ENCODE measurements around the gene ADGRG3.

The ADGRG3 gene

GRCh38 chr16:57622361-57623250 lies 45.5 kb upstream of the ADGRG3 start:
- CTCF ChIA-PET: interaction anchor here (0.7 to 1.0 kb wide), 2 partner anchors 15 to 17 kb away, joined by 3 read pairs; no protein-coding TSS in a partner anchor

DNA sequence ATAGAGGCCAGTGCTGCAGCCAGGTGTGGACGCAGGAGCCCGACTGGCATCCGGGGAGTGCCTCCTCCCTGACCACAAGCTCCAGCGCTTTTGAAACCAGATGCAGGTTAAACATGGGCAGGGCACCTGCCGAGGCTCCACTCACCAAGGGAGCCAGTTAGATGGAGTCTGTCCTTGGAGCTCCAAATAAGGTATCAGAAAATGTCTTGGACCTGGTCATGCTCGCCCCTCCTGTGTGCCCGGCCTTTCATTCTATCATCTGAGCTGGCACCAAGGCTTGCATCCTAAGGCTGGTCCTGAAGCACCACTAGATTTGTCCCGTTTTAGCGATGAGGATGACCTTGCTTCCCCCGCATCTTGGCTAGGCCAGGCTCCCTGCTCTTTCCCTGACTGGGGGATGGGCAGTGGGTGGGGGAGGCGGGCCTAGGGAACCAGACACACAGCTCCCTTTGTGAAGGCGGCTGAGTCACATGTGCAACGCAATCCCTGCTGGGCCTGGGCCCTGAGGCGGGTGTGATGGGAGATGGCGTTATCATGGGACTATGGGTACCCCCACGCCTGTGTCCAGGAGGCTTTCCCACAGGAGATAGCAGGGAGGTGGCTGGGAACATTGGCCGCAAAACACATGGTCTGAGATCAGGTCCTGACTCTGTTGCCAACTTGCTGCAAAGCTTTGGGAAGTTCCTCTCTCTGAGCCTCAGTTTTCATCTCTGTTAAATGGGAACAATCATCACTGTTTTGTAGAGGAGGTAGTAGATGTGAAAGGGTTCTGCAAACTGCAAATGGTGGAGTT lies 44.7 kb upstream of the ADGRG3 start:
- no peak for TF ChIP-seq CTBP1 (IDR thresholded peaks at IDR 0.05; ENCODE audit: borderline replicate concordance)
- no peak for TF ChIP-seq HDGF (IDR thresholded peaks at IDR 0.05; ENCODE audit: borderline replicate concordance)
- no peak for TF ChIP-seq LEF1 (IDR thresholded peaks at IDR 0.05; ENCODE audit: borderline replicate concordance)
- no peak for TF ChIP-seq FOXK2 (IDR thresholded peaks at IDR 0.05)
- no peak for TF ChIP-seq TARDBP (IDR thresholded peaks at IDR 0.05)
- no peak for TF ChIP-seq SP1 (IDR thresholded peaks at IDR 0.05)
- no peak for TF ChIP-seq L3MBTL2 (conservative IDR thresholded peaks at IDR 0.05)
- no peak for TF ChIP-seq ZNF384 (IDR thresholded peaks at IDR 0.05)
- no peak for TF ChIP-seq PKNOX1 (IDR thresholded peaks at IDR 0.05)
- no peak for TF ChIP-seq SUZ12 (IDR thresholded peaks at IDR 0.05)
- TF ChIP-seq BHLHE40 (IDR thresholded peaks at IDR 0.05; ENCODE audit: borderline replicate concordance): no peak
- no peak for TF ChIP-seq FOXM1 (IDR thresholded peaks at IDR 0.05; ENCODE audit: borderline replicate concordance)
- CTCF ChIA-PET: interaction anchor here (1.0 to 1.2 kb wide), 2 partner anchors 16 to 32 kb away, joined by 3 read pairs; no protein-coding TSS in a partner anchor
- POLR2A ChIA-PET: interaction anchor here (1.2 kb wide), 1 partner anchor 12 kb away, joined by 3 read pairs; no protein-coding TSS in a partner anchor
- DNase-seq (ENCODE audit: extremely low spot score): no peak

More at GRCh38 chr16:57622361-57623250, 45.5 kb upstream of the ADGRG3 start:
- POLR2A ChIA-PET: no interaction called here
- no peak for DNase-seq (ENCODE audit: extremely low spot score)
- no peak for TF ChIP-seq L3MBTL2 (conservative IDR thresholded peaks at IDR 0.05)
- no peak for TF ChIP-seq FOXM1 (IDR thresholded peaks at IDR 0.05; ENCODE audit: borderline replicate concordance)
- no peak for TF ChIP-seq CTBP1 (IDR thresholded peaks at IDR 0.05; ENCODE audit: borderline replicate concordance)
- no peak for TF ChIP-seq FOXA1 (IDR thresholded peaks at IDR 0.05)

DNA sequence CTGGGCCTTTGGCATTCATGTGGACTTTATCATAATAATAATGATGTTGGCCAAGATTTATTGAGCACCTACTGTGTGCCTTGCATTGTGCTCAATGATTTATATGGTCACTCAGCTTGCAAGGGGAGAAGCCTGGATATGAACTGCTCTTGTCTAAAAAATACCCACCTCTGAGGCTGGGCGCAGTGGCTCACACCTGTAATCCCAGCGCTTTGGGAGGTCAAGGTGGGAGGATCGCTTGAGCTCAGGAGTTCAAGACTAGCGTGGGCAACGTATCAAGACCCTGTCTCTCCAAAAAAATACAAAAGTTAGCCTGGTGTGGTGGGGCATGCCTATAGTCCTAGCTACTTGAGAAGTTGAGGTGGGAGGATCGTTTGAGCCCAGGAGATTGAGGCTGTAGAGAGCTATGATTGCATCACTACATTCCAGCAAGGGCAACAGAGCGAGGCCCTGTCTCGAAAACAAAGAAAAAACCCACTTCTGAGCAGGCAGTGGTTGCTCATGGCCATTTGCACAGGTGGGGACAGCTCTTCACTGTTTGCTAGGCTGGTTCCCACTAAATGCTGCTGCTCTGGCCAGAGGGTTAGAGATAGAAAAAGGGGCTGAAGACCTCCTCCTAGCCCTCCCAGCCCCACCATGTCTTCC lies 43.9 kb upstream of the ADGRG3 start:
- DNase-seq (ENCODE audit: extremely low spot score): no peak
- ChIA-PET POLR2A (interaction anchor here (1.2 kb wide), 1 partner anchor 11 kb away, joined by 3 read pairs; no protein-coding TSS in a partner anchor), CTCF (interaction anchor here (1.0 to 1.2 kb wide), 2 partner anchors 15 to 33 kb away, joined by 3 read pairs; no protein-coding TSS in a partner anchor)
- no peak for TF ChIP-seq SP1 (IDR thresholded peaks at IDR 0.05)
- TF ChIP-seq ARNT (IDR thresholded peaks at IDR 0.05): no peak
- no peak for TF ChIP-seq BHLHE40 (IDR thresholded peaks at IDR 0.05; ENCODE audit: borderline replicate concordance)
- TF ChIP-seq PKNOX1 (IDR thresholded peaks at IDR 0.05): no peak
- no peak for TF ChIP-seq NFRKB (IDR thresholded peaks at IDR 0.05)
- TF ChIP-seq FOXM1 (IDR thresholded peaks at IDR 0.05; ENCODE audit: borderline replicate concordance): no peak
- TF ChIP-seq FOXA1 (IDR thresholded peaks at IDR 0.05): no peak
- TF ChIP-seq ELF4 (IDR thresholded peaks at IDR 0.05): no peak
- TF ChIP-seq CTBP1 (IDR thresholded peaks at IDR 0.05; ENCODE audit: borderline replicate concordance): no peak
- no peak for TF ChIP-seq SUZ12 (IDR thresholded peaks at IDR 0.05)
- TF ChIP-seq L3MBTL2 (conservative IDR thresholded peaks at IDR 0.05): no peak
- TF ChIP-seq ZNF384 (IDR thresholded peaks at IDR 0.05): no peak
- TF ChIP-seq HDGF (IDR thresholded peaks at IDR 0.05; ENCODE audit: borderline replicate concordance): no peak
- no peak for TF ChIP-seq TARDBP (IDR thresholded peaks at IDR 0.05)
- no peak for TF ChIP-seq LEF1 (IDR thresholded peaks at IDR 0.05; ENCODE audit: borderline replicate concordance)
- no peak for TF ChIP-seq FOXK2 (IDR thresholded peaks at IDR 0.05)

DNA sequence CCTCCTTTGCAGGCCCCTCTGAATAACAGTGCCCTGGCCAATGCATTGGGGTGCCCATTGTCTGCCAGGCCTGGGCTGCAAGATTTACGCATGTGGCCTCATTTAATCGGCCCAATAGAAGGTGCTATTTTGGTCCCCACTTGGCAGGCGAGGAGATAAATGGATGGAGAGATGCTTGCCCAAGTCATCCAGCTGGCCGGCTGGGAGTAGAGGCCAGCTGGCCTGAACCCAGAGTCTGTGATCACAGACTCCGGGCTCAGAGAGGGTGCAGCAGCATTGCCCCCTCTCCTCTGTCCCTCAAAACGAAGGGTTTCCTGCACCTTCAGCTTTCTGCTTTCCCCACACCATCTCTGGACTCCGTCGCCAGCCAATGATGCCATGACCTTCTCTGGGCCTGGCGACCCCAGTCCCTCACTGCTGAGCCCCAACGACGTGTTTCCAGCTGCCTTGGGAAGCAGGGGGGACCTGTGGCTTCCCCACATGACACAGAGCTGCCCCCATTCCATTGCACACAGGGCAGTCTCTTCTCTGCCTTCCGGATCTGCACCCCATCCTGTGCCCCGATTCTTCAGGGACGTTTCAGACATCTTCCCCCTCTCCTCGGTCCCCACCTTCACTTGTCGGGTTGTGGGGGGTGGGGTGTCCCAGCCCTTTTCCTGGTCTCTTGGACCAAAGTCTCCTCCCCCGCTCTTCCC lies 43.2 kb upstream of the ADGRG3 start:
- POLR2A ChIA-PET: interaction anchor here (1.2 kb wide), 1 partner anchor 11 kb away, joined by 3 read pairs; no protein-coding TSS in a partner anchor
- no peak for TF ChIP-seq ZNF384 (IDR thresholded peaks at IDR 0.05)
- TF ChIP-seq CTBP1 (IDR thresholded peaks at IDR 0.05; ENCODE audit: borderline replicate concordance): no peak
- no peak for TF ChIP-seq TARDBP (IDR thresholded peaks at IDR 0.05)
- no peak for TF ChIP-seq SP1 (IDR thresholded peaks at IDR 0.05)
- TF ChIP-seq FOXM1 (IDR thresholded peaks at IDR 0.05; ENCODE audit: borderline replicate concordance): no peak
- no peak for TF ChIP-seq SUZ12 (IDR thresholded peaks at IDR 0.05)
- TF ChIP-seq L3MBTL2 (conservative IDR thresholded peaks at IDR 0.05): no peak
- no peak for TF ChIP-seq HDGF (IDR thresholded peaks at IDR 0.05; ENCODE audit: borderline replicate concordance)
- TF ChIP-seq PKNOX1 (IDR thresholded peaks at IDR 0.05): no peak
- TF ChIP-seq ARNT (IDR thresholded peaks at IDR 0.05): no peak
- no peak for TF ChIP-seq NFRKB (IDR thresholded peaks at IDR 0.05)
- CTCF ChIA-PET: interaction anchor here (1.2 kb wide), 1 partner anchor 34 kb away, joined by 3 read pairs; no protein-coding TSS in a partner anchor
- DNase-seq (ENCODE audit: extremely low spot score): no peak
